Omental fat pad (tissue), 4 donors: ENCODE measurements around the gene MAPRE2. TPM values are rescaled to one million over a fixed set of nuclear protein-coding genes. Genes with fewer than 3 reads are reported as not detected.
"Not testable (repeated sequence)": the region's sequence is repeated elsewhere in the genome, so short reads cannot be mapped to it uniquely, and the experiment has no call there.

ENCODE experiments used
- ATAC-seq: fragments of 150-250 bp; one replicate; pipeline ENCODE4 v1.9.1; 2016; ENCODE audit warnings: mild to moderate bottlenecking, moderate library complexity; ENCODE audit not compliant: low FRiP score
- DNase-seq: peaks from one replicate; pipeline ENCODE4 v3.0.0-alpha.2; 2019; ENCODE audit warnings: low spot score
- total RNA-seq, 4 donors: library from RNA; depleted of rRNA; stranded (reverse); fragments of >200 nt; gene quantifications; one replicate each; pipeline ENCODE4 v1.1.0, GENCODE V29; 2016
- TF ChIP-seq, protein P1 (sequence below), 3 donors: fragments of 450-650 bp; IDR thresholded peaks; one replicate each; pipeline ENCODE4 v1.5.1; 2016 to 2017; ENCODE audit warnings: antibody characterized with exemption in 3 of 3, mild to moderate bottlenecking in 3 of 3, moderate library complexity in 2 of 3

Gene MAPRE2
- total RNA-seq, 4 donors from 2014 or later, result 19.7 to 35.6 (median 24.8) TPM

DNA sequence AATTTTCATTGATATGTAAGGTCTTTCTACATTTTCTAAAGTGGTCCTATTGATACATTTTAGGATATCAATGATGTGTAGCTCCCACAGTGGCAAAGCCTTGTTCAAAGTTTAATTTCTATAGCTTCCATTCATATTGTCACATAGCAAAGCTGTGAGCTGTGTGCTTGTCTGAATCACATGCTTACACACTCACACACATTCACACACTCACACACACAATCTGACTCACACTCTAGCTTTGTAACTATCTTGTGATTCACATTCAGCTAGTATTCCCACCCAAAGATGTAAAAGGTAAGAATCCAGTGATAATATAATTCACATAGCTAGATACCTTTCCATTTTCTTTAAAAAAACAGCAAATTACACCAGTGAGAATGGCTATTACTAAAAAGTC, 58.7 kb downstream of the MAPRE2 start:
- ATAC-seq, result no peak
- no peak for DNase-seq
- TF ChIP-seq, protein P1, sequence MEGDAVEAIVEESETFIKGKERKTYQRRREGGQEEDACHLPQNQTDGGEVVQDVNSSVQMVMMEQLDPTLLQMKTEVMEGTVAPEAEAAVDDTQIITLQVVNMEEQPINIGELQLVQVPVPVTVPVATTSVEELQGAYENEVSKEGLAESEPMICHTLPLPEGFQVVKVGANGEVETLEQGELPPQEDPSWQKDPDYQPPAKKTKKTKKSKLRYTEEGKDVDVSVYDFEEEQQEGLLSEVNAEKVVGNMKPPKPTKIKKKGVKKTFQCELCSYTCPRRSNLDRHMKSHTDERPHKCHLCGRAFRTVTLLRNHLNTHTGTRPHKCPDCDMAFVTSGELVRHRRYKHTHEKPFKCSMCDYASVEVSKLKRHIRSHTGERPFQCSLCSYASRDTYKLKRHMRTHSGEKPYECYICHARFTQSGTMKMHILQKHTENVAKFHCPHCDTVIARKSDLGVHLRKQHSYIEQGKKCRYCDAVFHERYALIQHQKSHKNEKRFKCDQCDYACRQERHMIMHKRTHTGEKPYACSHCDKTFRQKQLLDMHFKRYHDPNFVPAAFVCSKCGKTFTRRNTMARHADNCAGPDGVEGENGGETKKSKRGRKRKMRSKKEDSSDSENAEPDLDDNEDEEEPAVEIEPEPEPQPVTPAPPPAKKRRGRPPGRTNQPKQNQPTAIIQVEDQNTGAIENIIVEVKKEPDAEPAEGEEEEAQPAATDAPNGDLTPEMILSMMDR (IDR thresholded peaks at IDR 0.05), result no peak

DNA sequence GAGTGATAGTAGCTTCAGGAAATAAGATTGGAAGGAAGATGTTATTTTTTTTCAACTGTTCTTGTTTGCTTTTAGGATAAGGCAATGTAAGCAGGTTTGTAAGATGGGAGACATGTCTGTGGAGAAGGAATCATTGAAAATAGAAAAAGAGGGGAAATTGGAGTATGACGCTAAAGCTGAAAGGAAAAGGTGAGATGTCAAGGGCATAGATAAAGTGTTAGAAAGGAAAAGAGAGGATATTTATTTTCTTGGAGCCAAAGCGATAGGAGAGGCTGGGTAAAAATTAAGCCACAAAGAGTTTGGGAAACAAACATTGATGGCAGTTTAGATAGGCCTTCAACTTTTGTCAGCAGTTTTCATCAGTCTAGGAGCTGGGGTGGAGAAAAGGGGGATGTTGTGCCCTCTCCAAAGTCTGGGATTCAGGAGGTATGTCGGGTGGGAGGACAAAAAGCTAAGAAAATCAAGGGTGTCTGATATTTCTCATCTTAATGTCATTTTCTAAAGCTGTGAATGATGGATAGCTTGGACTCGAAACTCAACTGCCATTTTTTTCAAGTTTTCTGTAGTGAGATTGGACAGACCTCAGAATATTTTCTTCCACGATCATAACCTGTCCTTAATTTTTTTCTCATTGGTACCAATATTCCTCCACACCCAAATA, 63.3 kb downstream of the MAPRE2 start:
- DNase-seq, result no peak
- TF ChIP-seq, protein P1 (IDR thresholded peaks at IDR 0.05), result no peak
- no peak for ATAC-seq

DNA sequence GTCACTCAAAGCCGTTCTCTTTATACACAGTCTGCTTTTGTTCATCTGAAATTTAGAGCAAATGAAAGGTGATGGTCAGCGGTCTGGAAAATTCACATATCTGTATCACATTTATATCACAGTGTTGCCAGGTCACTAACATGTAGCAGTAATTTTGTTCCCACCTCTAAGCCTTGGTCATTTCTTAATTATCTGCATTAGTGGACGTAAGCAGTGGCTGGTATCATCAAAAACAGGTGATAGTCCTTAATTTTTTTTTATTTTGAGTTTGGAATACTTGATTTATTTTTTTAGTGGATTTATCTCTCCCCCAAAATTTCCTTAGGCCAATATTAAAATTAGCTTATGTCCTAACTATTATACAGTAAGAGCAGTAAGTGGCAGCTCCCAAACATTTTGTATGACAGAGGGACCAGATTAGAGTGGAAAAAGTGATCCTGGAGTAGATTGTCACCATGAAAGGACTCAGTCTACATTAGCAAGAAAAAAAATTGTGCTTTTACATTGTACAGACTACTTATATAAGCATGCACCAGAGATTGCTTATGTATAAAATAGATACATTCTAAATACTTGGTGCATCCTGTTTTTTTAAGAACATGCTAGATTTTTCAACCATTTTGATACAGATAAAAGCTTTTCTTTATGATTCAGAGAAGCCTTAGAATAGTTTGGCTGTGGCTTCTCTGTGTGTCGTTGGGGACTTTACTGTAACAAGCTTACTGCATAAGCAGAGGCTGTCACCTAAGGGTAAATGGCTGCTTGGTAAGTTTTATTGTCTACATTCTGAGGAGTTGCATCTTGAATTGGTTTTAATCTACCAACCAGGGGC, 65.0 kb downstream of the MAPRE2 start:
- TF ChIP-seq, protein P1 (IDR thresholded peaks at IDR 0.05), result no peak
- ATAC-seq (no peak), DNase-seq (no peak)

DNA sequence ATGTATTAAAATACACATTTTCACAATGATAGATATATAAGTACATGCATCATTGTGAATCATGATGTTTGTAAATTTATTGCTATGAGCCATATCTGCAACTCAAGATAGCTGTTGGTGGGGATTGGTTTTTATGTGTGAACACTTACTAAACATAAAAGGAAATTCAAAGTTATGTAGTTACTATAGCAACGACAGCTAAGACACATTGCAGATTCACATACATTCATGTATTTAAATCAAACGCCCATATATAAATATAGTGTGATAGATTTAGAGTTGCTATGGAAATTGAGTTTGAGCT, 65.6 kb downstream of the MAPRE2 start:
- TF ChIP-seq, protein P1 (IDR thresholded peaks at IDR 0.05), result no peak
- ATAC-seq (no peak), DNase-seq (no peak)

DNA sequence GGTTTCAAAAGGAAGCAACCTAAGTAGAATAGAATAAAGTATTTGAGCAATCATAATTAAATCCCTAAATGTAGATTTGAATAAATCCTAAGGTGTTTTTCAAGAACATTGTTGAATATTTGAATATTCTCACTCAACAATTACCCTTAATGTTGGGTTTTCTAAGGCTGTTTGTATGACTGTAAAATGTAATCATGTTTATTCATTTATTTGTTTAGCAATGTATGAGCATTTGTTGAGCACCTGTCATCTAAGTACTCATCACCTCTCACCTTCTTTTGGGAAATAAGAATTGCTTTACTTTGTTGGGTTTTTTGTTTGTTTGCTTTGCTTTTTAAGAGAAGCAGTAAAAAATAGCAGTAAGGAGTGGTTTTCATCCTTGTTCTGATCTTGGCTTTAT, 66.0 kb downstream of the MAPRE2 start:
- DNase-seq (no peak), ATAC-seq (no peak)
- TF ChIP-seq, protein P1 (IDR thresholded peaks at IDR 0.05), result no peak

DNA sequence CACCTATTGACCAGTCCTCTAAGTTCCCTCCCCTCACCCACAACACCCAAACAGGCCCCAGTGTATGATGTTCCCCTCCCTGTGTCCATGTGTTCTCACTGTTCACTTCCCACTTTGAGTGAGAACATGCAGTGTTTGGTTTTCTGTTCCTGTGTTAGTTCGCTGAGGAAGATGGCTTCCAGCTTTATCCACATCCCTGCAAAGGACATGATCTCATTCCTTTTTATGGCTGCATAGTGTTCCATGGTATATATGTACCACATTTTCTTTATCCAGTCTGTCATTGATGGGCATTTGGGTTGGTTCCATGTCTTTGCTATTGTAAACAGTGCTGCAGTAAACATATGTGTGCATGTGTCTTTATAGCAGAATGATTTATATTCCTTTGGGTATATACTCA, 66.9 kb downstream of the MAPRE2 start:
- not testable (repeated sequence) for ATAC-seq, DNase-seq

DNA sequence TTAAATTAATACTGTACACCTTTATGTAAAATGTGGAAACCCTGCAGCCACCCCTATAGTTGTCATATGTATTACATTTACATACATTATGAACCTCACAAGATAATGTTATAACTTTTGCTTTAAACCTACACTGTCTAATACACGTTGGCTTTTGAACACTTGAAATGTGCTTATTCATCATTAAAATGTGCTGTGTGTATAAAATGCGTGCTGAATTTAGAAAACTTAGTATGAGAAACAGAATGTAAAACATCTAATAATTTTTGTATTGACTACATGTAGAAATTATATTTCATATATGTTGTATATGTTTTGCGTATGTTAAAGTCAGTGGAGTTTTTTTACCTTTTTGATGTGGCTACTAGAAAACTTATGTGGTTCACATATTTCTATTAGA, 68.8 kb downstream of the MAPRE2 start:
- TF ChIP-seq, protein P1 (IDR thresholded peaks at IDR 0.05), result no peak
- DNase-seq (no peak), ATAC-seq (no peak)
